Measurements from ENCODE around the gene HTR3E. TPM values are rescaled to one million over a fixed set of nuclear protein-coding genes. Genes with fewer than 3 reads are reported as not detected.
"Not testable (repeated sequence)": the region's sequence is repeated elsewhere in the genome, so short reads cannot be mapped to it uniquely, and the experiment has no call there.

Gene HTR3E
- total RNA-seq, 4 donors from 2014 or later: 1.1 TPM; not detected in 3

- H3K36me3 ChIP-seq: no peaks in the 10 kb centered on the region
- no peak for TF ChIP-seq POLR2A (IDR thresholded peaks at IDR 0.05)
- no peak for TF ChIP-seq CTCF (IDR thresholded peaks at IDR 0.05)
- TF ChIP-seq POLR2AphosphoS5 (IDR thresholded peaks at IDR 0.05): no peak
- TF ChIP-seq EP300 (IDR thresholded peaks at IDR 0.05): no peak
- no peaks in the 10 kb centered on the region for H3K9me3 ChIP-seq
- H3K4me3 ChIP-seq: no peak overlapping the region
- WGBS: 95% methylated on average over 2 of the region's 2 CpGs
- H3K27ac ChIP-seq: no peak overlapping the region
- no peak for DNase-seq (ENCODE audit: low spot score in 2 of 2)
- H3K4me1 ChIP-seq: no peaks in the 10 kb centered on the region
- no peaks in the 10 kb centered on the region for H3K27me3 ChIP-seq
Observed at GRCh38 chr3:184066211-184066610, 30.7 kb upstream of the HTR3E start.

GRCh38 chr3:184067573-184068055 lies 29.2 kb upstream of the HTR3E start:
- Histone ChIP-seq H3K36me3 (no peaks in the 10 kb centered on the region), H3K4me3 (no peak overlapping the region), H3K27me3 (no peaks in the 10 kb centered on the region), H3K4me1 (no peaks in the 10 kb centered on the region), H3K9me3 (no peaks in the 10 kb centered on the region), H3K27ac (no peak overlapping the region)
- no peak for TF ChIP-seq EP300 (IDR thresholded peaks at IDR 0.05)
- no peak for TF ChIP-seq POLR2A (IDR thresholded peaks at IDR 0.05)
- TF ChIP-seq CTCF (IDR thresholded peaks at IDR 0.05): no peak
- no peak for TF ChIP-seq POLR2AphosphoS5 (IDR thresholded peaks at IDR 0.05)
- DNase-seq (ENCODE audit: low spot score in 2 of 2): no peak
- WGBS: 76% methylated on average over 6 of the region's 6 CpGs

- DNase-seq (ENCODE audit: low spot score in 2 of 2): no peak
- Histone ChIP-seq H3K36me3 (no peaks in the 10 kb centered on the region), H3K27me3 (no peaks in the 10 kb centered on the region), H3K9me3 (no peaks in the 10 kb centered on the region), H3K4me1 (no peaks in the 10 kb centered on the region), H3K27ac (no peak overlapping the region), H3K4me3 (no peak overlapping the region)
- no peak for TF ChIP-seq POLR2A (IDR thresholded peaks at IDR 0.05)
- TF ChIP-seq EP300 (IDR thresholded peaks at IDR 0.05): no peak
- TF ChIP-seq POLR2AphosphoS5 (IDR thresholded peaks at IDR 0.05): no peak
- no peak for TF ChIP-seq CTCF (IDR thresholded peaks at IDR 0.05)
- WGBS: 97% methylated on average over 4 of the region's 5 CpGs
Observed at GRCh38 chr3:184068344-184068743, 28.5 kb upstream of the HTR3E start.

- H3K4me3 ChIP-seq; H3K9me3 ChIP-seq; H3K36me3 ChIP-seq; DNase-seq (ENCODE audit: low spot score in 2 of 2); H3K27ac ChIP-seq; H3K27me3 ChIP-seq; H3K4me1 ChIP-seq: not testable (repeated sequence)
- 95% methylated on average over 7 of the region's 7 CpGs for WGBS
Observed at GRCh38 chr3:184071142-184071541, 25.7 kb upstream of the HTR3E start.

GRCh38 chr3:184073621-184074020 lies 23.2 kb upstream of the HTR3E start:
- Histone ChIP-seq H3K9me3 (no peaks in the 10 kb centered on the region), H3K27ac (no peak overlapping the region), H3K27me3 (no peaks in the 10 kb centered on the region), H3K4me3 (no peak overlapping the region), H3K36me3 (no peaks in the 10 kb centered on the region), H3K4me1 (no peaks in the 10 kb centered on the region)
- no peak for DNase-seq (ENCODE audit: low spot score in 2 of 2)
- no peak for TF ChIP-seq POLR2A (IDR thresholded peaks at IDR 0.05)
- no peak for TF ChIP-seq CTCF (IDR thresholded peaks at IDR 0.05)
- TF ChIP-seq POLR2AphosphoS5 (IDR thresholded peaks at IDR 0.05): no peak
- no peak for TF ChIP-seq EP300 (IDR thresholded peaks at IDR 0.05)
- WGBS: 83% methylated on average over 4 of the region's 4 CpGs

- H3K27ac ChIP-seq: no peak overlapping the region
- no peak for DNase-seq (ENCODE audit: low spot score in 2 of 2)
Observed at GRCh38 chr3:184075901-184076300, 21.0 kb upstream of the HTR3E start.

More at GRCh38 chr3:184075901-184076300, 21.0 kb upstream of the HTR3E start:
- Histone ChIP-seq H3K4me1 (no peaks in the 10 kb centered on the region), H3K9me3 (no peaks in the 10 kb centered on the region), H3K4me3 (no peak overlapping the region), H3K27me3 (no peaks in the 10 kb centered on the region), H3K36me3 (no peaks in the 10 kb centered on the region)
- no peak for TF ChIP-seq POLR2A (IDR thresholded peaks at IDR 0.05)
- no peak for TF ChIP-seq POLR2AphosphoS5 (IDR thresholded peaks at IDR 0.05)
- TF ChIP-seq CTCF (IDR thresholded peaks at IDR 0.05): no peak
- TF ChIP-seq EP300 (IDR thresholded peaks at IDR 0.05): no peak
- 88% methylated on average over 6 of the region's 6 CpGs for WGBS
